GM19099 (cell line): ENCODE measurements around the gene BAIAP2.

ENCODE experiments used
- POLR2A ChIP-seq: IDR thresholded peaks from 3 replicates; pipeline ENCODE4 v1.6.1; 2011; ENCODE audit warnings: low read depth; ENCODE audit not compliant: insufficient read length; ENCODE audit errors: extremely low read depth

The BAIAP2 gene

GRCh38 chr17:81034779-81035520 is at the start of gene BAIAP2:
TSS of gene BAIAP2 (plus strand) at chr17:81035151. CDS start at chr17:81035255, 104 bp downstream.
- peak; percentile 66 for TF ChIP-seq POLR2A

- no peak for TF ChIP-seq POLR2A
These were observed 48.9 kb upstream of the BAIAP2 start for GRCh38 chr17:80986046-80986445.

GRCh38 chr17:80986816-80987475 is 48.0 kb upstream of the BAIAP2 start:
- no peak for TF ChIP-seq POLR2A

GRCh38 chr17:80987941-80988461 is 47.0 kb upstream of the BAIAP2 start:
- TF ChIP-seq POLR2A = no peak

- TF ChIP-seq POLR2A = no peak
These were observed 45.4 kb upstream of the BAIAP2 start for GRCh38 chr17:80989586-80989913.

GRCh38 chr17:80990921-80991644 is 43.9 kb upstream of the BAIAP2 start:
- TF ChIP-seq POLR2A = no peak

- TF ChIP-seq POLR2A = peak; percentile 59
These were observed 43.3 kb upstream of the BAIAP2 start, which contains the start of gene CHMP6 for GRCh38 chr17:80991645-80992076. TSS of gene CHMP6 (plus strand) at chr17:80991841. CDS start at chr17:80991919, 78 bp downstream.

- TF ChIP-seq POLR2A = no peak
These were observed 42.6 kb upstream of the BAIAP2 start for GRCh38 chr17:80992077-80992947.

- TF ChIP-seq POLR2A = no peak
These were observed 41.9 kb upstream of the BAIAP2 start for GRCh38 chr17:80992948-80993624.

GRCh38 chr17:80995131-80995530 is 39.8 kb upstream of the BAIAP2 start:
- no peak for TF ChIP-seq POLR2A

- TF ChIP-seq POLR2A = no peak
These were observed 38.3 kb upstream of the BAIAP2 start for GRCh38 chr17:80996422-80997305.

- no peak for TF ChIP-seq POLR2A
These were observed 37.4 kb upstream of the BAIAP2 start for GRCh38 chr17:80997424-80998117.

- TF ChIP-seq POLR2A = no peak
These were observed 36.7 kb upstream of the BAIAP2 start for GRCh38 chr17:80998118-80998747.
